Heart left ventricle (tissue), 13 donors: ENCODE results near the gene LIPT1.

Experiments used
- POLR2A ChIP-seq, 2 donors: fragments of 450-650 bp; IDR thresholded peaks; one replicate each; pipeline ENCODE4 v1.6.1; 2017; ENCODE audit warnings: antibody characterized with exemption in 2 of 2, mild to moderate bottlenecking in 2 of 2, moderate library complexity in 2 of 2
- TF ChIP-seq, protein P1 (sequence below), 12 donors: fragments of 200-600 bp; sonication (generic) in 4 of 12; IDR thresholded peaks; one replicate each; pipeline versions ENCODE4 v1.5.0 to v1.8.0; 2018 to 2022; ENCODE audit warnings: antibody characterized with exemption in 12 of 12, mild to moderate bottlenecking in 5 of 12
- donor health status: ischemic (EF 13 %, LVEDD 7.1; RV severe dilation, severe dysfunction).
- donor health status: DM: no; HTN: yes; CAD: no.
- donor health status: DM: no; HTN: no; CAD: no.
- donor health status: ischemic (EF 25% LVEDD 6.9; RV normal size, moderate dysfunction).
- donor health status: ischemic (EF 25% LVEDD 5.7; RV mildly dilated, moderate dysfunction).
- donor health status: ischemic (EF 35%, LVEDD 5.7; RV mildly dilated, moderate dysfunction).
- donor health status: nonischemic (EF 11% LVEDD 7.7; RV severe dilation, severe dysfunction).
- donor health status: DM: yes; HTN: yes; CAD: no.
- donor health status: PGD.
- donor health status: ischemic (EF 29% LVEDD 5.4; RV normal size, mild dysfunction).
- donor health status: nonischemic (EF 23%, LVEDD 6.1; RV moderate dilation, normal function).

DNA sequence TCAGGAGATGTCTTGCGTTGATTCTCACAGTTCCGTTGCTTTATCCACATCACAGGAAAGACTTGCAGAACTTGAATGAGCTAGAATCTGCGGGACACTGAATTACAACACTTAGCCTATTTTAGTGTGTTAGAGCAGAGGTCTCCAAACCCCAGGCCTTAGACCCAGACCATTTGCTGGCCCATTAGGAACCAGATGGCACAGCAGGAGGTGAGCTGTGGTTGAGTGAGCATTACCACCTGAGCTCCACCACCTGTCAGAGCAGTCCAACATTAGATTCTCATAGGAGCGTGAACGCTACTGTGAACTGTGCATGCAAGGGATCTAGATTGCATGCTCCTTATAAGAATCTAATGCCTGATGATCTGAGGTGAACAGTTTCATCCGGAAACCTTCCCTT, 30.0 kb downstream of the LIPT1 start:
- TF ChIP-seq, protein P1, sequence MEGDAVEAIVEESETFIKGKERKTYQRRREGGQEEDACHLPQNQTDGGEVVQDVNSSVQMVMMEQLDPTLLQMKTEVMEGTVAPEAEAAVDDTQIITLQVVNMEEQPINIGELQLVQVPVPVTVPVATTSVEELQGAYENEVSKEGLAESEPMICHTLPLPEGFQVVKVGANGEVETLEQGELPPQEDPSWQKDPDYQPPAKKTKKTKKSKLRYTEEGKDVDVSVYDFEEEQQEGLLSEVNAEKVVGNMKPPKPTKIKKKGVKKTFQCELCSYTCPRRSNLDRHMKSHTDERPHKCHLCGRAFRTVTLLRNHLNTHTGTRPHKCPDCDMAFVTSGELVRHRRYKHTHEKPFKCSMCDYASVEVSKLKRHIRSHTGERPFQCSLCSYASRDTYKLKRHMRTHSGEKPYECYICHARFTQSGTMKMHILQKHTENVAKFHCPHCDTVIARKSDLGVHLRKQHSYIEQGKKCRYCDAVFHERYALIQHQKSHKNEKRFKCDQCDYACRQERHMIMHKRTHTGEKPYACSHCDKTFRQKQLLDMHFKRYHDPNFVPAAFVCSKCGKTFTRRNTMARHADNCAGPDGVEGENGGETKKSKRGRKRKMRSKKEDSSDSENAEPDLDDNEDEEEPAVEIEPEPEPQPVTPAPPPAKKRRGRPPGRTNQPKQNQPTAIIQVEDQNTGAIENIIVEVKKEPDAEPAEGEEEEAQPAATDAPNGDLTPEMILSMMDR (IDR thresholded peaks at IDR 0.05), result no peak
- no peak for TF ChIP-seq POLR2A (IDR thresholded peaks at IDR 0.05)
